Endothelial cell of umbilical vein (primary cell): ENCODE data around the gene CIRBP. TPM values are rescaled to one million over a fixed set of nuclear protein-coding genes. Genes with fewer than 3 reads are reported as not detected.
A peak's percentile ranks its signal among the peaks of the same experiment; 100 is the strongest.

Source experiments
- BruUV-seq: library from RNA; stranded (reverse); fragments of 400-500 nt; replicated peaks from 2 replicates; lab custom pipeline; 2021; lab: Mats Ljungman, UMichigan
- CTCF ChIA-PET: fragments of 300-600, 350-600 bp; sonication (Branson Sonifier 250); formaldehyde crosslinking; loops from one replicate; lab custom pipeline; 2021; ENCODE audit warnings: antibody characterized with exemption, inconsistent platforms; lab: Charles Lee
- POLR2A ChIA-PET: fragments of 300-600, 350-600 bp; sonication (Branson Sonifier 250); formaldehyde crosslinking; loops from one replicate; lab custom pipeline; 2021; ENCODE audit warnings: antibody characterized with exemption, inconsistent platforms; lab: Charles Lee
- DNase-seq: peaks from one replicate; pipeline ENCODE4 v3.0.0-alpha.2; 2011; ENCODE audit warnings: low read depth, low spot score
- FAIRE-seq: peaks from 2 replicates; lab custom pipeline; 2011; peaks lifted over from hg19 to GRCh38; lab: Jason Lieb, UNC
- H2AFZ ChIP-seq: 2 replicates; pipeline ENCODE4 v1.6.0; 2012; ENCODE audit warnings: low read depth, low read length, control low read depth, inconsistent platforms
- H3K27ac ChIP-seq: 2 replicates; pipeline ENCODE4 v1.5.1; 2011; ENCODE audit warnings: low read depth, mild to moderate bottlenecking, control low read depth, low read length, moderate library complexity; ENCODE audit not compliant: insufficient read depth
- H3K27me3 ChIP-seq, 2 experiments: 2 replicates each; pipeline versions ENCODE4 v1.6.0 to v1.6.1; 2011; ENCODE audit warnings: low read length in 2 of 2, mixed read lengths in 1 of 2; ENCODE audit not compliant: control insufficient read depth in 2 of 2, insufficient read depth in 2 of 2
- H3K36me3 ChIP-seq, 2 experiments: 2 replicates in 1 of 2; 3 replicates in 1 of 2; pipeline ENCODE4 v1.5.1; 2011; ENCODE audit warnings: low read length in 2 of 2, mild to moderate bottlenecking in 1 of 2, moderate library complexity in 1 of 2; ENCODE audit not compliant: control insufficient read depth in 2 of 2, insufficient read depth in 2 of 2; ENCODE audit errors: extremely low read depth in 1 of 2
- H3K4me1 ChIP-seq: 3 replicates; pipeline ENCODE4 v1.5.1; 2011; ENCODE audit warnings: mild to moderate bottlenecking, low read length; ENCODE audit not compliant: control insufficient read depth, insufficient read depth; ENCODE audit errors: extremely low read depth
- H3K4me2 ChIP-seq: 2 replicates; pipeline ENCODE4 v1.6.1; 2011; ENCODE audit warnings: low read length, control low read depth, mixed read lengths; ENCODE audit not compliant: insufficient read depth
- H3K4me3 ChIP-seq, 3 experiments: fragments of 200-600 bp in 1 of 3; sonication (generic), shearing (Covaris generic) in 1 of 3; replicated peaks in 1 of 3; 2 replicates each; pipeline ENCODE4 v1.5.1; 2011 to 2016; ENCODE audit warnings: control low read depth in 3 of 3, low read length in 3 of 3, mild to moderate bottlenecking in 2 of 3, inconsistent platforms in 1 of 3, low read depth in 1 of 3, moderate library complexity in 1 of 3; ENCODE audit not compliant: insufficient read depth in 1 of 3
- H3K79me2 ChIP-seq: 2 replicates; pipeline ENCODE4 v1.6.0; 2012; ENCODE audit warnings: low read length, inconsistent platforms; ENCODE audit not compliant: control insufficient read depth, insufficient read depth
- H3K9ac ChIP-seq: replicated peaks from 2 replicates; pipeline ENCODE3; 2011; ENCODE audit warnings: low read length, control low read depth; ENCODE audit not compliant: insufficient read depth; ENCODE audit errors: extremely low read depth
- H3K9me1 ChIP-seq: replicated peaks from 3 replicates; pipeline ENCODE4 v1.6.0; 2011; ENCODE audit warnings: mild to moderate bottlenecking, low read length; ENCODE audit not compliant: control insufficient read depth, insufficient read depth; ENCODE audit errors: extremely low read depth
- H3K9me3 ChIP-seq: replicated peaks from 2 replicates; pipeline ENCODE4 v1.5.1; 2012; ENCODE audit warnings: low read length, inconsistent platforms; ENCODE audit not compliant: control insufficient read depth, insufficient read depth
- H4K20me1 ChIP-seq: replicated peaks from 2 replicates; pipeline ENCODE3; 2011; ENCODE audit warnings: mild to moderate bottlenecking, low read length; ENCODE audit not compliant: control insufficient read depth, insufficient read depth; ENCODE audit errors: extremely low read depth
- EZH2 ChIP-seq: IDR thresholded peaks from 2 replicates; pipeline ENCODE4 v1.6.1; 2012; ENCODE audit warnings: borderline replicate concordance, low read depth, mild to moderate bottlenecking, moderate library complexity, low read length, inconsistent platforms; ENCODE audit not compliant: severe bottlenecking
- FOS ChIP-seq: IDR thresholded peaks from 2 replicates; pipeline ENCODE4 v1.6.1; 2011; ENCODE audit warnings: mild to moderate bottlenecking, low read length, moderate library complexity, borderline replicate concordance; ENCODE audit not compliant: insufficient read depth
- GATA2 ChIP-seq: IDR thresholded peaks from 2 replicates; pipeline ENCODE4 v1.7.0; 2011; ENCODE audit warnings: low read depth, mild to moderate bottlenecking, moderate library complexity, mixed read lengths, low read length; ENCODE audit not compliant: insufficient read length, insufficient read depth
- JUN ChIP-seq: IDR thresholded peaks from 2 replicates; pipeline ENCODE4 v1.6.1; 2011; ENCODE audit warnings: borderline replicate concordance, low read depth; ENCODE audit not compliant: insufficient read length, insufficient read depth
- MYC ChIP-seq: IDR thresholded peaks from one replicate; pipeline ENCODE4 v1.6.1; 2011; ENCODE audit warnings: mild to moderate bottlenecking, low read depth, low read length
- POLR2A ChIP-seq: IDR thresholded peaks from 2 replicates; pipeline ENCODE4 v1.6.1; 2012; ENCODE audit warnings: low read depth, mild to moderate bottlenecking, control low read depth, low read length
- POLR2AphosphoS5 ChIP-seq: IDR thresholded peaks from 2 replicates; pipeline ENCODE4 v1.6.1; 2012; ENCODE audit warnings: low read depth, mild to moderate bottlenecking, control low read depth, low read length, moderate library complexity; ENCODE audit not compliant: insufficient read depth
- dilution Hi-C: fragments of 300-500 bp; cut with MboI; formaldehyde crosslinking; loops from one replicate; pipeline ENCODE4 v1.15.0; 2019; ENCODE audit warnings: low sequenced_read_pairs; ENCODE audit not compliant: extremely low pct_ligation_motif_present
- intact Hi-C: fragments of 100-400 bp; cut with micrococcal nuclease; formaldehyde crosslinking; loops from one replicate; pipeline ENCODE4 v1.10.0; 2022
- polyA plus RNA-seq, 4 experiments: library from polyadenylated mRNA; depleted of rRNA in 3 of 4; stranded (reverse) in 3 of 4; unstranded in 1 of 4; fragments of >200 nt; gene quantifications; 2 replicates each; pipeline versions ENCODE4 v1.2.1 to v1.2.3, GENCODE V29; 2011 to 2012; ENCODE audit warnings: missing spikeins in 1 of 4
- total RNA-seq: library from RNA; stranded (reverse); gene quantifications from 2 replicates; pipeline ENCODE4 v1.2.3, GENCODE V29; 2021
- TF ChIP-seq, protein P1 (sequence below), 2 donors: IDR thresholded peaks; 1 replicate in 1 of 2; 2 replicates in 1 of 2; pipeline ENCODE4 v1.5.1; 2011; ENCODE audit warnings: low read length in 2 of 2, mild to moderate bottlenecking in 2 of 2, moderate library complexity in 2 of 2, control low read depth in 1 of 2, inconsistent platforms in 1 of 2, low read depth in 1 of 2; ENCODE audit not compliant: insufficient read depth in 1 of 2; ENCODE audit errors: extremely low read depth in 1 of 2
- TF ChIP-seq, protein P2 (sequence below): IDR thresholded peaks from 2 replicates; pipeline ENCODE4 v1.6.1; 2011; ENCODE audit not compliant: insufficient read depth, insufficient read length

CIRBP gene
- total and polyA plus RNA-seq, 2 donors (not counting 3 experiments of a cell fraction or from before 2014, with no cell fraction given) = 225 to 439 TPM

GRCh38 chr19:1264801-1265614, 4.1 kb upstream of the CIRBP start:
- peak overlapping the region; percentile 4 for H3K27ac ChIP-seq
- TF ChIP-seq, protein P1, sequence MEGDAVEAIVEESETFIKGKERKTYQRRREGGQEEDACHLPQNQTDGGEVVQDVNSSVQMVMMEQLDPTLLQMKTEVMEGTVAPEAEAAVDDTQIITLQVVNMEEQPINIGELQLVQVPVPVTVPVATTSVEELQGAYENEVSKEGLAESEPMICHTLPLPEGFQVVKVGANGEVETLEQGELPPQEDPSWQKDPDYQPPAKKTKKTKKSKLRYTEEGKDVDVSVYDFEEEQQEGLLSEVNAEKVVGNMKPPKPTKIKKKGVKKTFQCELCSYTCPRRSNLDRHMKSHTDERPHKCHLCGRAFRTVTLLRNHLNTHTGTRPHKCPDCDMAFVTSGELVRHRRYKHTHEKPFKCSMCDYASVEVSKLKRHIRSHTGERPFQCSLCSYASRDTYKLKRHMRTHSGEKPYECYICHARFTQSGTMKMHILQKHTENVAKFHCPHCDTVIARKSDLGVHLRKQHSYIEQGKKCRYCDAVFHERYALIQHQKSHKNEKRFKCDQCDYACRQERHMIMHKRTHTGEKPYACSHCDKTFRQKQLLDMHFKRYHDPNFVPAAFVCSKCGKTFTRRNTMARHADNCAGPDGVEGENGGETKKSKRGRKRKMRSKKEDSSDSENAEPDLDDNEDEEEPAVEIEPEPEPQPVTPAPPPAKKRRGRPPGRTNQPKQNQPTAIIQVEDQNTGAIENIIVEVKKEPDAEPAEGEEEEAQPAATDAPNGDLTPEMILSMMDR (IDR thresholded peaks at IDR 0.05; ENCODE audit: extremely low read depth in 1 of 2, insufficient read depth in 1 of 2, low read depth in 1 of 2, low read length in 2 of 2) = no peak
- TF ChIP-seq JUN (peak; percentile 84), GATA2 (no peak), EZH2 (no peak), MYC (no peak), POLR2A (no peak), POLR2AphosphoS5 (peak; percentile 83), FOS (peak; percentile 88)
- TF ChIP-seq, protein P2, sequence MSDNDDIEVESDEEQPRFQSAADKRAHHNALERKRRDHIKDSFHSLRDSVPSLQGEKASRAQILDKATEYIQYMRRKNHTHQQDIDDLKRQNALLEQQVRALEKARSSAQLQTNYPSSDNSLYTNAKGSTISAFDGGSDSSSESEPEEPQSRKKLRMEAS = no peak
- no peaks in the 10 kb centered on the region for H4K20me1 ChIP-seq
- no peak overlapping the region for H3K9ac ChIP-seq
- no peak overlapping the region for H3K4me3 ChIP-seq
- H3K27me3 ChIP-seq = no peaks in the 10 kb centered on the region
- peaks cover 5% of the 10 kb centered on the region for H3K79me2 ChIP-seq
- no peaks in the 10 kb centered on the region for H3K9me1 ChIP-seq
- no peak overlapping the region for H2AFZ ChIP-seq
- H3K36me3 ChIP-seq = no peaks in the 10 kb centered on the region
- no peaks in the 10 kb centered on the region for H3K9me3 ChIP-seq
- ChIA-PET POLR2A (interaction anchor here (0.6 to 2.3 kb wide), 4 partner anchors 12 to 236 kb away, joined by 7 to 24 read pairs (median 13); partner anchors contain the start of gene MIDN), CTCF (interaction anchor here (1.9 to 7.2 kb wide), 3 partner anchors 12 to 21 kb away, joined by 14 to 1001 read pairs (median 89); partner anchors contain the start of gene ATP5F1D)
- H3K4me2 ChIP-seq = no peak overlapping the region
- DNase-seq (peak; percentile 68), FAIRE-seq (no peak)
- intact Hi-C loops = no loop called here
- dilution Hi-C loops = no loop called here
- peaks cover 38% of the 10 kb centered on the region for H3K4me1 ChIP-seq
- BruUV-seq = no TSS peak
